CD14-positive monocyte (primary cell): ENCODE data around the gene ZNF816. TPM values are rescaled to one million over a fixed set of nuclear protein-coding genes. Genes with fewer than 3 reads are reported as not detected.

ENCODE experiments used
- DNase-seq, 3 donors: peaks; one replicate each; pipeline ENCODE4 v3.0.0-alpha.2; 2011 to 2022
- H2AFZ ChIP-seq: 2 replicates; pipeline ENCODE4 v1.6.0; 2012; ENCODE audit warnings: mild to moderate bottlenecking, low read depth, low read length, inconsistent platforms; ENCODE audit not compliant: insufficient read depth, poor library complexity, severe bottlenecking
- H3K27ac ChIP-seq, 2 donors: 1 replicate in 1 of 2; 2 replicates in 1 of 2; pipeline ENCODE4 v1.5.1; 2012 to 2013; ENCODE audit warnings: low read length in 2 of 2, control low read depth in 1 of 2, inconsistent platforms in 1 of 2, low read depth in 1 of 2, mild to moderate bottlenecking in 1 of 2
- H3K27me3 ChIP-seq, 2 donors: one replicate each; pipeline versions ENCODE4 v1.6.0 to v1.6.1; 2011 to 2013; ENCODE audit warnings: low read length in 2 of 2; ENCODE audit not compliant: control insufficient read depth in 2 of 2, insufficient read depth in 2 of 2
- H3K36me3 ChIP-seq, 2 donors: replicated peaks in 1 of 2; 1 replicate in 1 of 2; 2 replicates in 1 of 2; pipeline versions ENCODE4 v1.5.1 to v1.6.1; 2012 to 2013; ENCODE audit warnings: low read length in 2 of 2, control low read depth in 1 of 2, inconsistent platforms in 1 of 2, mild to moderate bottlenecking in 1 of 2; ENCODE audit not compliant: insufficient read depth in 2 of 2, control insufficient read depth in 1 of 2
- H3K4me1 ChIP-seq, 2 donors: 1 replicate in 1 of 2; 2 replicates in 1 of 2; pipeline versions ENCODE4 v1.5.1 to v1.6.1; 2012 to 2013; ENCODE audit warnings: low read length in 2 of 2, control low read depth in 1 of 2, inconsistent platforms in 1 of 2, mild to moderate bottlenecking in 1 of 2, moderate library complexity in 1 of 2; ENCODE audit not compliant: insufficient read depth in 2 of 2, control insufficient read depth in 1 of 2
- H3K4me2 ChIP-seq: replicated peaks from 2 replicates; pipeline ENCODE3; 2012; ENCODE audit warnings: low read length, moderate library complexity, mild to moderate bottlenecking; ENCODE audit not compliant: poor library complexity, severe bottlenecking; ENCODE audit errors: extremely low read depth
- H3K4me3 ChIP-seq, 3 experiments: fragments of 200-600 bp in 1 of 3; sonication (generic) in 1 of 3; replicated peaks in 1 of 3; 1 replicate in 2 of 3; 2 replicates in 1 of 3; pipeline ENCODE4 v1.5.1; 2011 to 2013; ENCODE audit warnings: low read length in 3 of 3, mild to moderate bottlenecking in 3 of 3, control low read depth in 2 of 3, low read depth in 2 of 3, inconsistent platforms in 1 of 3, moderate library complexity in 1 of 3
- H3K79me2 ChIP-seq: 2 replicates; pipeline ENCODE4 v1.6.0; 2012; ENCODE audit warnings: mild to moderate bottlenecking, control low read depth, inconsistent platforms, low read length, moderate library complexity; ENCODE audit not compliant: insufficient read depth
- H3K9ac ChIP-seq: 2 replicates; pipeline ENCODE4 v1.6.0; 2017; ENCODE audit warnings: low read length, mild to moderate bottlenecking; ENCODE audit not compliant: insufficient read depth, poor library complexity, severe bottlenecking
- H3K9me3 ChIP-seq, 2 donors: replicated peaks in 1 of 2; 1 replicate in 1 of 2; 2 replicates in 1 of 2; pipeline versions ENCODE4 v1.5.1 to v1.6.1; 2012 to 2013; ENCODE audit warnings: low read length in 2 of 2, control low read depth in 1 of 2; ENCODE audit not compliant: control insufficient read depth in 1 of 2, insufficient read depth in 1 of 2
- H4K20me1 ChIP-seq: 2 replicates; pipeline ENCODE4 v1.6.0; 2012; ENCODE audit warnings: mild to moderate bottlenecking, low read length, control low read depth, moderate library complexity; ENCODE audit not compliant: insufficient read depth
- H3K27ac Mint-ChIP-seq, 7 donors: one replicate each; pipeline ENCODE4 v1.8.0; 2020; ENCODE audit warnings: mild to moderate bottlenecking in 7 of 7, mixed read lengths in 7 of 7, moderate library complexity in 6 of 7, inconsistent platforms in 2 of 7
- H3K27me3 Mint-ChIP-seq, 3 donors: one replicate each; pipeline ENCODE4 v1.8.0; 2021 to 2022; ENCODE audit warnings: low read depth in 3 of 3, mild to moderate bottlenecking in 3 of 3, mixed read lengths in 3 of 3, moderate library complexity in 3 of 3, inconsistent platforms in 1 of 3
- H3K36me3 Mint-ChIP-seq, 2 donors: one replicate each; pipeline ENCODE4 v1.8.0; 2020; ENCODE audit warnings: mixed read lengths in 2 of 2, inconsistent platforms in 1 of 2, mild to moderate bottlenecking in 1 of 2
- H3K4me1 Mint-ChIP-seq: one replicate; pipeline ENCODE4 v1.8.0; 2020; ENCODE audit warnings: mild to moderate bottlenecking, mixed read lengths
- H3K4me3 Mint-ChIP-seq, 2 donors: one replicate each; pipeline ENCODE4 v1.8.0; 2020; ENCODE audit warnings: mild to moderate bottlenecking in 2 of 2, mixed read lengths in 2 of 2, moderate library complexity in 1 of 2
- H3K9me3 Mint-ChIP-seq, 7 donors: one replicate each; pipeline ENCODE4 v1.8.0; 2020 to 2022; ENCODE audit warnings: mixed read lengths in 7 of 7, mild to moderate bottlenecking in 6 of 7, moderate library complexity in 6 of 7, inconsistent platforms in 2 of 7
- CTCF ChIP-seq: fragments of 200-600 bp; IDR thresholded peaks from one replicate; pipeline ENCODE4 v1.8.0; 2022; ENCODE audit warnings: antibody characterized with exemption, mild to moderate bottlenecking
- WGBS: methylation state at CpG from one replicate; pipeline ENCODE4 v1.1.5; 2013; ENCODE audit warnings: missing lambda C conversion rate; ENCODE audit not compliant: insufficient coverage; 5-methylcytosine and 5-hydroxymethylcytosine counted together
- intact Hi-C, 2 donors: fragments of 100-400 bp; cut with micrococcal nuclease; formaldehyde crosslinking; loops; one replicate each; pipeline versions ENCODE4 v1.15.0 to v1.15.1; 2023
- polyA plus RNA-seq, 3 donors: library from polyadenylated mRNA; depleted of rRNA in 1 of 3; unstranded in 2 of 3; stranded (reverse) in 1 of 3; fragments of 300-500 nt in 2 of 3; fragments of >200 nt in 1 of 3; fragmentation: Illumina TruSeq in 2 of 3; gene quantifications; 1 replicate in 2 of 3; 2 replicates in 1 of 3; pipeline ENCODE4 v1.2.3, GENCODE V29; 2012 to 2021

The ZNF816 gene
- polyA plus RNA-seq, 3 donors, result 1.4 to 4.3 (median 2.0) TPM

DNA sequence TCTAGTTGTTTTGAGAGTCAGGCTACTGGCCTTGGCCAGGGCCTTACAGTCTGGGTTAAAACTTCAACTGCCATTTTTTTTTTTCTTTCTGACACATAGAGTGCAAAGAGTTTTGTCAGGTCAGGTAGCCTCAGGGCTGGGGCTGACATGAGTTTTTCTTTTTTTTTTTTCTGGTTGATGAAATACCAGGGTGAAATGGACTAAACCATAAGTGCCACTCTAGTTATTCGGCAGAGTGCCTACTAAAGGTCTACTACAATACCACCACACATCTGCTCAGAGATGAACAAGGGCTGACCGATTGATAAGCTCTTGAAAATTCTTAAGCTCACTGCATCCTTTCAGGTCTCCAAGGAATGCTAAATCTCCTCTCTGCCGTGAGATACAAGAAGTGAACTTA, 60.8 kb downstream of the ZNF816 start:
- Mint-ChIP-seq H3K27ac (peak overlapping the region in 1 of 7 donors; percentile 68), H3K27me3 (peaks cover 0 to 2% (median under 1%) of the 10 kb centered on the region in 3 donors), H3K4me1 (peaks cover 6% of the 10 kb centered on the region), H3K4me3 (no peak overlapping the region), H3K9me3 (peaks cover 3 to 34% (median 24%) of the 10 kb centered on the region in 7 donors), H3K36me3 (peaks cover 16 to 17% of the 10 kb centered on the region in 2 donors)
- Histone ChIP-seq H3K27ac (no peak overlapping the region), H3K4me2 (no peak overlapping the region), H3K9me3 (peaks cover 0 to 10% of the 10 kb centered on the region in 2 donors), H3K4me1 (peaks cover 6 to 14% of the 10 kb centered on the region in 2 donors), H3K36me3 (peaks cover 3 to 10% of the 10 kb centered on the region in 2 donors), H2AFZ (no peak overlapping the region), H3K27me3 (no peaks in the 10 kb centered on the region), H4K20me1 (no peaks in the 10 kb centered on the region), H3K9ac (no peak overlapping the region), H3K4me3 (no peak overlapping the region), H3K79me2 (peaks cover 2% of the 10 kb centered on the region)
- DNase-seq, result no peak
- intact Hi-C loops, result no loop called here
- no peak for TF ChIP-seq CTCF
- no CpG with 5 or more reads among the region's 3 CpGs for WGBS

Other genes with a start within 250 kb of the ZNF816 start
- 10 to 100 TPM in 2 of 3 donors, 1 to 10 TPM in 1; 5.5 to 20.2 (median 12.0) TPM for gene ZNF611, start 227.8 kb downstream of the ZNF816 start, polyA plus RNA-seq
- gene ZNF600, start 176.1 kb downstream of the ZNF816 start, polyA plus RNA-seq, result 1 to 10 TPM; 1.9 to 9.2 (median 2.5) TPM
- gene ZNF28, start 141.2 kb downstream of the ZNF816 start, polyA plus RNA-seq, result 10 to 100 TPM in 2 of 3 donors, 1 to 10 TPM in 1; 2.4 to 21.2 (median 15.0) TPM
- gene ZNF468, start 105.3 kb downstream of the ZNF816 start, polyA plus RNA-seq, result 10 to 100 TPM in 2 of 3 donors, 1 to 10 TPM in 1; 6.2 to 16.1 (median 10.6) TPM
- gene ZNF320, start 65.2 kb downstream of the ZNF816 start, polyA plus RNA-seq, result 1 to 10 TPM; 1.6 to 4.4 (median 3.4) TPM
- gene ZNF888, start 39.5 kb downstream of the ZNF816 start, polyA plus RNA-seq, result 1 to 10 TPM in 2 of 3 donors, under 1 TPM in 1; 0.71 to 1.7 (median 1.4) TPM
- not detected for gene ERVV-1, start 51.0 kb upstream of the ZNF816 start, polyA plus RNA-seq
- not detected for gene ERVV-2, start 81.9 kb upstream of the ZNF816 start, polyA plus RNA-seq
- 10 to 100 TPM in 1 of 3 donors, 1 to 10 TPM in 2; 6.4 to 24.5 (median 7.7) TPM for gene ZNF160, start 140.5 kb upstream of the ZNF816 start, polyA plus RNA-seq
- under 1 TPM in 2 of 3 donors, not detected in 1; 0.11 to 0.17 TPM for gene ZNF415, start 170.0 kb upstream of the ZNF816 start, polyA plus RNA-seq
- gene ZNF347, start 196.2 kb upstream of the ZNF816 start, polyA plus RNA-seq, result 1 to 10 TPM in 2 of 3 donors, under 1 TPM in 1; 0.89 to 3.3 (median 2.0) TPM
- gene ZNF665, start 230.5 kb upstream of the ZNF816 start, polyA plus RNA-seq, result 1 to 10 TPM in 1 of 3 donors, under 1 TPM in 2; 0.68 to 1.7 (median 0.88) TPM